ENCODE measurements around the gene TTC39A. TPM values are rescaled to one million over a fixed set of nuclear protein-coding genes. Genes with fewer than 3 reads are reported as not detected.

The TTC39A gene
- total RNA-seq, 1 donor from 2014 or later = 11.5 TPM

GRCh38 chr1:51345300-51345687 lies 14.9 kb upstream of the TTC39A start:
- no peaks in the 10 kb centered on the region for H3K27me3 ChIP-seq
- no peak for TF ChIP-seq POLR2AphosphoS5 (IDR thresholded peaks at IDR 0.05; ENCODE audit: insufficient read depth in 1 of 2, low read depth in 1 of 2)
- no peak for TF ChIP-seq CTCF (IDR thresholded peaks at IDR 0.05)
- TF ChIP-seq POLR2A (IDR thresholded peaks at IDR 0.05) = no peak
- peaks cover 15% of the 10 kb centered on the region for H3K4me1 ChIP-seq
- no peak overlapping the region for H3K27ac ChIP-seq
- peak overlapping the region in 1 of 2 donors; percentile 39 for H3K4me3 ChIP-seq
- H3K9me3 ChIP-seq = no peaks in the 10 kb centered on the region
- no peaks in the 10 kb centered on the region for H3K36me3 ChIP-seq
- intact Hi-C loops (cut with DNase I) = no loop called here
- no peak for DNase-seq (ENCODE audit: extremely low spot score in 2 of 2)

GRCh38 chr1:51344602-51345299 lies 14.4 kb upstream of the TTC39A start:
- peaks cover 15% of the 10 kb centered on the region for H3K4me1 ChIP-seq
- intact Hi-C loops (cut with DNase I) = no loop called here
- H3K4me3 ChIP-seq = peak overlapping the region; percentile 36 to 39
- TF ChIP-seq POLR2AphosphoS5 (IDR thresholded peaks at IDR 0.05; ENCODE audit: insufficient read depth in 1 of 2, low read depth in 1 of 2) (no peak), CTCF (IDR thresholded peaks at IDR 0.05) (no peak), POLR2A (IDR thresholded peaks at IDR 0.05) (no peak)
- H3K36me3 ChIP-seq = no peaks in the 10 kb centered on the region
- no peaks in the 10 kb centered on the region for H3K9me3 ChIP-seq
- no peaks in the 10 kb centered on the region for H3K27me3 ChIP-seq
- no peak overlapping the region for H3K27ac ChIP-seq
- no peak for DNase-seq (ENCODE audit: extremely low spot score in 2 of 2)

GRCh38 chr1:51344276-51344601 lies 13.9 kb upstream of the TTC39A start:
- Histone ChIP-seq H3K27me3 (no peaks in the 10 kb centered on the region), H3K9me3 (no peaks in the 10 kb centered on the region), H3K27ac (no peak overlapping the region), H3K4me1 (peaks cover 15% of the 10 kb centered on the region), H3K36me3 (no peaks in the 10 kb centered on the region), H3K4me3 (peak overlapping the region in 1 of 2 donors; percentile 36)
- intact Hi-C loops (cut with DNase I) = no loop called here
- TF ChIP-seq POLR2A (IDR thresholded peaks at IDR 0.05) = no peak
- no peak for TF ChIP-seq POLR2AphosphoS5 (IDR thresholded peaks at IDR 0.05; ENCODE audit: insufficient read depth in 1 of 2, low read depth in 1 of 2)
- no peak for TF ChIP-seq CTCF (IDR thresholded peaks at IDR 0.05)
- no peak for DNase-seq (ENCODE audit: extremely low spot score in 2 of 2)

- DNase-seq (ENCODE audit: extremely low spot score in 2 of 2) = no peak
- no peaks in the 10 kb centered on the region for H3K9me3 ChIP-seq
- no peaks in the 10 kb centered on the region for H3K36me3 ChIP-seq
- intact Hi-C loops (cut with DNase I) = no loop called here
- TF ChIP-seq POLR2A (IDR thresholded peaks at IDR 0.05) (no peak), POLR2AphosphoS5 (IDR thresholded peaks at IDR 0.05; ENCODE audit: insufficient read depth in 1 of 2, low read depth in 1 of 2) (no peak), CTCF (IDR thresholded peaks at IDR 0.05) (no peak)
- H3K4me1 ChIP-seq = peaks cover 15% of the 10 kb centered on the region
- no peaks in the 10 kb centered on the region for H3K27me3 ChIP-seq
- no peak overlapping the region for H3K27ac ChIP-seq
- no peak overlapping the region for H3K4me3 ChIP-seq
Measured at GRCh38 chr1:51343624-51344023, 13.3 kb upstream of the TTC39A start.

- Histone ChIP-seq H3K9me3 (no peaks in the 10 kb centered on the region), H3K27ac (no peak overlapping the region), H3K27me3 (no peaks in the 10 kb centered on the region), H3K4me3 (no peak overlapping the region), H3K36me3 (no peaks in the 10 kb centered on the region), H3K4me1 (peaks cover 15% of the 10 kb centered on the region)
- DNase-seq (ENCODE audit: extremely low spot score in 2 of 2) = no peak
- TF ChIP-seq POLR2AphosphoS5 (IDR thresholded peaks at IDR 0.05; ENCODE audit: insufficient read depth in 1 of 2, low read depth in 1 of 2) (no peak), CTCF (IDR thresholded peaks at IDR 0.05) (no peak), POLR2A (IDR thresholded peaks at IDR 0.05) (no peak)
- intact Hi-C loops (cut with DNase I) = no loop called here
Measured at GRCh38 chr1:51342591-51343206, 12.3 kb upstream of the TTC39A start.

Measured in vagina (tissue), 2 donors.